IMR-90 (cell line): ENCODE data around the gene ARF3. TPM values are rescaled to one million over a fixed set of nuclear protein-coding genes. Genes with fewer than 3 reads are reported as not detected.

Source experiments
- ATAC-seq: fragments of 200-7000 bp; cut with Tn5 transposase; 2 replicates; pipeline ENCODE4 v1.9.1; 2020; ENCODE audit warnings: low read depth, mild to moderate bottlenecking, moderate library complexity
- BruUV-seq: library from RNA; stranded (reverse); fragments of 400-500 nt; replicated peaks from 2 replicates; lab custom pipeline; 2021; lab: Mats Ljungman, UMichigan
- CTCF ChIA-PET: fragments of 300-600 bp; formaldehyde crosslinking; extraction: SDS; loops from one replicate; lab custom pipeline; 2021; ENCODE audit warnings: antibody characterized with exemption; lab: Yijun Ruan, JAX
- POLR2A ChIA-PET: fragments of 300-600 bp; sonication (Branson Sonifier 250); formaldehyde crosslinking; loops from one replicate; lab custom pipeline; 2022; ENCODE audit warnings: antibody characterized with exemption; ENCODE audit not compliant: unreplicated experiment; lab: Charles Lee
- DNase-seq: peaks from one replicate; pipeline ENCODE4 v3.0.0; 2013
- H2AFZ ChIP-seq: replicated peaks from 2 replicates; pipeline ENCODE3; 2013; ENCODE audit warnings: low read length, mild to moderate bottlenecking; ENCODE audit not compliant: poor library complexity
- H2AK5ac ChIP-seq: 2 replicates; pipeline ENCODE4 v1.6.1; 2013; ENCODE audit warnings: low read depth, low read length, inconsistent platforms
- H2AK9ac ChIP-seq: replicated peaks from 2 replicates; pipeline ENCODE3; 2013; ENCODE audit warnings: mild to moderate bottlenecking, low read depth, low read length, moderate library complexity; ENCODE audit not compliant: poor library complexity
- H2BK120ac ChIP-seq: 2 replicates; pipeline ENCODE4 v1.6.1; 2013; ENCODE audit warnings: low read depth, low read length, inconsistent platforms
- H2BK15ac ChIP-seq: 3 replicates; pipeline ENCODE4 v1.6.1; 2013; ENCODE audit warnings: low read depth, low read length, inconsistent platforms
- H2BK20ac ChIP-seq: 2 replicates; pipeline ENCODE4 v1.6.1; 2013; ENCODE audit warnings: low read depth, mild to moderate bottlenecking, inconsistent platforms, low read length, moderate library complexity
- H2BK5ac ChIP-seq: 2 replicates; pipeline ENCODE4 v1.6.1; 2013; ENCODE audit warnings: mild to moderate bottlenecking, low read depth, low read length, inconsistent platforms; ENCODE audit not compliant: poor library complexity, severe bottlenecking
- H3K14ac ChIP-seq: replicated peaks from 2 replicates; pipeline ENCODE4 v1.6.1; 2013; ENCODE audit warnings: low read depth, low read length, inconsistent platforms
- H3K18ac ChIP-seq: 2 replicates; pipeline ENCODE4 v1.6.1; 2013; ENCODE audit warnings: low read depth, low read length, control low read depth
- H3K23ac ChIP-seq: 2 replicates; pipeline ENCODE4 v1.6.1; 2013; ENCODE audit warnings: low read depth, low read length, inconsistent platforms
- H3K27ac ChIP-seq: 2 replicates; pipeline ENCODE4 v1.5.1; 2013; ENCODE audit warnings: mild to moderate bottlenecking, control low read depth, low read length; ENCODE audit not compliant: insufficient read depth
- H3K27me3 ChIP-seq: 2 replicates; pipeline ENCODE4 v1.6.1; 2013; ENCODE audit warnings: low read length; ENCODE audit not compliant: control insufficient read depth, insufficient read depth
- H3K36me3 ChIP-seq: 2 replicates; pipeline ENCODE4 v1.6.1; 2013; ENCODE audit warnings: low read length, mixed read lengths; ENCODE audit not compliant: control insufficient read depth, insufficient read depth
- H3K4ac ChIP-seq: 2 replicates; pipeline ENCODE4 v1.6.1; 2013; ENCODE audit warnings: low read depth, low read length, inconsistent platforms
- H3K4me1 ChIP-seq: 2 replicates; pipeline ENCODE4 v1.6.1; 2013; ENCODE audit warnings: low read length, mixed read lengths; ENCODE audit not compliant: control insufficient read depth, insufficient read depth
- H3K4me2 ChIP-seq: 2 replicates; pipeline ENCODE4 v1.6.1; 2013; ENCODE audit warnings: low read depth, mild to moderate bottlenecking, control low read depth, low read length, moderate library complexity
- H3K4me3 ChIP-seq: 2 replicates; pipeline ENCODE4 v1.5.1; 2013; ENCODE audit warnings: low read depth, mild to moderate bottlenecking, control low read depth, low read length, moderate library complexity; ENCODE audit not compliant: insufficient read depth
- H3K56ac ChIP-seq: 2 replicates; pipeline ENCODE4 v1.6.1; 2013; ENCODE audit warnings: low read length, inconsistent platforms; ENCODE audit not compliant: insufficient read depth; ENCODE audit errors: extremely low read depth
- H3K79me1 ChIP-seq, 2 experiments: 2 replicates each; pipeline ENCODE4 v1.6.1; 2013; ENCODE audit warnings: low read length in 2 of 2, inconsistent platforms in 1 of 2, low read depth in 1 of 2
- H3K9ac ChIP-seq: 2 replicates; pipeline ENCODE4 v1.6.1; 2013; ENCODE audit warnings: low read depth, low read length, control low read depth
- H3K9me1 ChIP-seq: 2 replicates; pipeline ENCODE4 v1.6.1; 2013; ENCODE audit warnings: low read length, inconsistent platforms; ENCODE audit not compliant: insufficient read depth
- H3K9me3 ChIP-seq: 2 replicates; pipeline ENCODE4 v1.6.1; 2013; ENCODE audit warnings: low read length; ENCODE audit not compliant: control insufficient read depth, insufficient read depth
- H4K20me1 ChIP-seq: 2 replicates; pipeline ENCODE4 v1.6.1; 2013; ENCODE audit warnings: low read length, inconsistent platforms; ENCODE audit not compliant: insufficient read depth
- H4K5ac ChIP-seq: 2 replicates; pipeline ENCODE4 v1.6.1; 2013; ENCODE audit warnings: mild to moderate bottlenecking, low read depth, low read length, control low read depth
- H4K8ac ChIP-seq, 2 experiments: 2 replicates each; pipeline ENCODE4 v1.6.1; 2013; ENCODE audit warnings: low read depth in 2 of 2, low read length in 2 of 2, control low read depth in 1 of 2, inconsistent platforms in 1 of 2
- H4K91ac ChIP-seq: 2 replicates; pipeline ENCODE4 v1.6.1; 2013; ENCODE audit warnings: low read depth, low read length, inconsistent platforms; ENCODE audit not compliant: insufficient read depth
- BHLHE40 ChIP-seq: fragments of 150-350 bp; IDR thresholded peaks from 2 replicates; pipeline ENCODE4 v1.6.1; 2016; ENCODE audit warnings: mild to moderate bottlenecking, low read depth, low read length
- CEBPB ChIP-seq: IDR thresholded peaks from 2 replicates; pipeline ENCODE4 v1.6.1; 2012; ENCODE audit warnings: low read depth, low read length, improper control_type of control experiment
- CHD1 ChIP-seq: IDR thresholded peaks from 2 replicates; pipeline ENCODE4 v1.6.1; 2012; ENCODE audit warnings: low read depth, low read length, improper control_type of control experiment
- MAZ ChIP-seq: IDR thresholded peaks from 2 replicates; pipeline ENCODE4 v1.6.1; 2012; ENCODE audit warnings: low read depth, mild to moderate bottlenecking, low read length, improper control_type of control experiment, moderate library complexity, borderline replicate concordance
- MXI1 ChIP-seq: IDR thresholded peaks from 2 replicates; pipeline ENCODE4 v1.6.1; 2012; ENCODE audit warnings: low read depth, mild to moderate bottlenecking, low read length, moderate library complexity, borderline replicate concordance
- NFE2L2 ChIP-seq: fragments of 150-350 bp; IDR thresholded peaks from 2 replicates; pipeline ENCODE4 v1.6.1; 2016; ENCODE audit warnings: low read depth, mild to moderate bottlenecking, low read length
- RAD21 ChIP-seq: IDR thresholded peaks from 2 replicates; pipeline ENCODE4 v1.6.1; 2012; ENCODE audit warnings: low read length, improper control_type of control experiment
- RFX5 ChIP-seq: IDR thresholded peaks from 2 replicates; pipeline ENCODE4 v1.8.0; 2012; ENCODE audit warnings: low read depth, mild to moderate bottlenecking, low read length, moderate library complexity
- SMC3 ChIP-seq: fragments of 150-350 bp; IDR thresholded peaks from 2 replicates; pipeline ENCODE4 v1.6.1; 2016; ENCODE audit warnings: low read depth, mild to moderate bottlenecking, antibody characterized with exemption, low read length, moderate library complexity
- WGBS, 2 experiments: methylation state at CpG; one replicate each; pipeline versions ENCODE4 v1.1.5 to v1.1.7; 2013; ENCODE audit warnings: missing lambda C conversion rate in 2 of 2; ENCODE audit not compliant: insufficient read length in 1 of 2; ENCODE audit errors: extremely low coverage in 2 of 2; 5-methylcytosine and 5-hydroxymethylcytosine counted together
- dilution Hi-C: fragments of 300-500 bp; cut with HindIII; formaldehyde crosslinking; loops from one replicate; pipeline ENCODE4 v1.14.3; 2018; ENCODE audit warnings: low sequenced_read_pairs; ENCODE audit not compliant: unreplicated experiment
- in situ Hi-C: fragments of 300-500 bp; cut with MboI; formaldehyde crosslinking; loops from 3 replicates; pipeline ENCODE4 v1.14.3; 2019; ENCODE audit warnings: low sequenced_read_pairs, inconsistent platforms, mixed read lengths
- intact Hi-C: fragments of 100-400 bp; cut with micrococcal nuclease; formaldehyde crosslinking; loops from 2 replicates; pipeline ENCODE4 v1.10.0; 2022
- polyA plus RNA-seq, 3 experiments: library from polyadenylated mRNA; depleted of rRNA; stranded (reverse); fragments of >200 nt; gene quantifications; 2 replicates each; pipeline ENCODE4 v1.2.3, GENCODE V29; 2012; ENCODE audit warnings: low replicate concordance in 1 of 3
- total RNA-seq: library from RNA; depleted of rRNA; stranded (reverse); fragments of >200 nt; gene quantifications from 2 replicates; pipeline ENCODE4 v1.2.3, GENCODE V29; 2012
- TF ChIP-seq, protein P1 (sequence below): fragments of 150-350 bp; IDR thresholded peaks from 2 replicates; pipeline ENCODE4 v1.6.1; 2017; ENCODE audit warnings: mild to moderate bottlenecking, antibody characterized with exemption, low read length, low read depth

ARF3 gene
- total and polyA plus RNA-seq, 2 of the 4 experiments (the other 2 are of a cell fraction) = 97.7 to 198 TPM

DNA sequence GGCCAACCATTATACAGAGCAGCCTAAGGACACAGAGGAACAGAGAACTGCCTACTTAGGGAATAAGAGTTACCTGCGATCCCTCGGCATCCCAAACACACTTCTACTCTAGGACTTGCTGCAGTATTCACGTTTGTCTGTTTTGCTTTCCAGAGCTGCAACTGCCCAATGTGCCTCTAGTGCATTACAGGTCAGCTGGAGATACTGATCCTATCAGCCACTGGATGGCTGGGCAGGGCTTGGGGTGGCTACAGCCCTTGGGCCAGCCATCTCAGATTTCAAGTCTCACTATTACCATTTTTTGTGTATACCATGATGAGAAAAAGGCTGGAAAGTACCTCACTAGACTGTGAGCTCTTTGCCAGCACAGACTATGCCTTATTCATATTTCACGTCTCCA, 4.6 kb downstream of the ARF3 start:
- Histone ChIP-seq H3K9me3 (no peaks in the 10 kb centered on the region), H3K27me3 (no peaks in the 10 kb centered on the region), H2BK20ac (no peak overlapping the region), H2AK5ac (no peak overlapping the region), H3K4me2 (no peak overlapping the region), H3K79me1 (peaks cover 29 to 81% of the 10 kb centered on the region in 2 experiments), H3K23ac (no peak overlapping the region), H3K18ac (no peak overlapping the region), H2AFZ (no peak overlapping the region), H4K8ac (no peak overlapping the region), H3K36me3 (peaks cover 8% of the 10 kb centered on the region), H3K27ac (no peak overlapping the region), H3K9ac (no peak overlapping the region), H3K4me3 (no peak overlapping the region), H4K20me1 (peaks cover 81% of the 10 kb centered on the region), H2BK5ac (no peak overlapping the region), H3K4ac (no peak overlapping the region), H2BK15ac (no peak overlapping the region), H3K14ac (no peak overlapping the region), H4K5ac (no peak overlapping the region), H2AK9ac (no peak overlapping the region), H3K9me1 (peaks cover 17% of the 10 kb centered on the region), H3K56ac (no peak overlapping the region), H4K91ac (no peak overlapping the region), H3K4me1 (peaks cover 1% of the 10 kb centered on the region; the same call in 1 of the 2 replicates), H2BK120ac (no peak overlapping the region)
- ATAC-seq (no peak), DNase-seq (no peak)
- 100% methylated on average over 1 of the region's 4 CpGs; no CpG with 5 or more reads in 1 of the 2 experiments for WGBS, 2 experiments
- dilution Hi-C loops = no loop called here
- POLR2A ChIA-PET = no interaction called here
- in situ Hi-C loops = no loop called here
- CTCF ChIA-PET = no interaction called here
- TF ChIP-seq RFX5 = no peak
- no peak for TF ChIP-seq MAZ
- no peak for TF ChIP-seq NFE2L2
- TF ChIP-seq RAD21 = no peak
- no peak for TF ChIP-seq CEBPB
- TF ChIP-seq MXI1 = no peak
- TF ChIP-seq, protein P1, sequence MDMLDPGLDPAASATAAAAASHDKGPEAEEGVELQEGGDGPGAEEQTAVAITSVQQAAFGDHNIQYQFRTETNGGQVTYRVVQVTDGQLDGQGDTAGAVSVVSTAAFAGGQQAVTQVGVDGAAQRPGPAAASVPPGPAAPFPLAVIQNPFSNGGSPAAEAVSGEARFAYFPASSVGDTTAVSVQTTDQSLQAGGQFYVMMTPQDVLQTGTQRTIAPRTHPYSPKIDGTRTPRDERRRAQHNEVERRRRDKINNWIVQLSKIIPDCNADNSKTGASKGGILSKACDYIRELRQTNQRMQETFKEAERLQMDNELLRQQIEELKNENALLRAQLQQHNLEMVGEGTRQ = no peak
- no peak for TF ChIP-seq SMC3
- TF ChIP-seq BHLHE40 = no peak
- TF ChIP-seq CHD1 = no peak
- intact Hi-C loops = no loop called here
- BruUV-seq = no TSS peak
